ENCODE results near the gene CYP2C19. TPM values are rescaled to one million over a fixed set of nuclear protein-coding genes. Genes with fewer than 3 reads are reported as not detected.
"Not testable (repeated sequence)": the region's sequence is repeated elsewhere in the genome, so short reads cannot be mapped to it uniquely, and the experiment has no call there.

The CYP2C19 gene
- total RNA-seq, 1 donor from 2014 or later: not detected

DNA sequence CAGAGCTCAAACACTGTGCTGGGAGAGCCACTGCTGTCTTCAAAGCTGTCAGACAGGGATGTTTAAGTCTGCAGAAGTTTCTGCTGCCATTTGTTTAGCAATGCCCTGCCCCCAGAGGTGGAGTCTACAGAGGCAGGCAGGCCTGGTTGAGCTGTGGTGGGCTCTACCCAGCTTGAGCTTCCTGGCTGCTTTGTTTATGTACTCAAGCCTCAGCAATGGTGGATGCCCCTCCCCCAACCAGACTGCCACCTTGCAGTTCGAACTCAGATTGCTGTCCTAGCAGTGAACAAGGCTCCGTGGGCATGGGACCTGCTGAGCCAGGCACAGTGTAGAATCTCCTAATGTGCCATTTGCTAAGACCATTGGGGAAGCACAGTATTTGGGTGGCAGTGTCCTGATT is 4.6 kb upstream of the CYP2C19 start:
- Histone ChIP-seq H3K27me3 (ENCODE audit: control insufficient read depth, insufficient read depth, low read length) (no peaks in the 10 kb centered on the region), H3K4me3 (ENCODE audit: low read depth, low read length) (no peak overlapping the region), H3K36me3 (ENCODE audit: control insufficient read depth, insufficient read depth, low read length) (no peaks in the 10 kb centered on the region)
- TF ChIP-seq, protein P1, sequence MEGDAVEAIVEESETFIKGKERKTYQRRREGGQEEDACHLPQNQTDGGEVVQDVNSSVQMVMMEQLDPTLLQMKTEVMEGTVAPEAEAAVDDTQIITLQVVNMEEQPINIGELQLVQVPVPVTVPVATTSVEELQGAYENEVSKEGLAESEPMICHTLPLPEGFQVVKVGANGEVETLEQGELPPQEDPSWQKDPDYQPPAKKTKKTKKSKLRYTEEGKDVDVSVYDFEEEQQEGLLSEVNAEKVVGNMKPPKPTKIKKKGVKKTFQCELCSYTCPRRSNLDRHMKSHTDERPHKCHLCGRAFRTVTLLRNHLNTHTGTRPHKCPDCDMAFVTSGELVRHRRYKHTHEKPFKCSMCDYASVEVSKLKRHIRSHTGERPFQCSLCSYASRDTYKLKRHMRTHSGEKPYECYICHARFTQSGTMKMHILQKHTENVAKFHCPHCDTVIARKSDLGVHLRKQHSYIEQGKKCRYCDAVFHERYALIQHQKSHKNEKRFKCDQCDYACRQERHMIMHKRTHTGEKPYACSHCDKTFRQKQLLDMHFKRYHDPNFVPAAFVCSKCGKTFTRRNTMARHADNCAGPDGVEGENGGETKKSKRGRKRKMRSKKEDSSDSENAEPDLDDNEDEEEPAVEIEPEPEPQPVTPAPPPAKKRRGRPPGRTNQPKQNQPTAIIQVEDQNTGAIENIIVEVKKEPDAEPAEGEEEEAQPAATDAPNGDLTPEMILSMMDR (IDR thresholded peaks at IDR 0.05; ENCODE audit: insufficient read depth, low read length, poor library complexity, severe bottlenecking): no peak
- no peak for DNase-seq (ENCODE audit: low read depth)

DNA sequence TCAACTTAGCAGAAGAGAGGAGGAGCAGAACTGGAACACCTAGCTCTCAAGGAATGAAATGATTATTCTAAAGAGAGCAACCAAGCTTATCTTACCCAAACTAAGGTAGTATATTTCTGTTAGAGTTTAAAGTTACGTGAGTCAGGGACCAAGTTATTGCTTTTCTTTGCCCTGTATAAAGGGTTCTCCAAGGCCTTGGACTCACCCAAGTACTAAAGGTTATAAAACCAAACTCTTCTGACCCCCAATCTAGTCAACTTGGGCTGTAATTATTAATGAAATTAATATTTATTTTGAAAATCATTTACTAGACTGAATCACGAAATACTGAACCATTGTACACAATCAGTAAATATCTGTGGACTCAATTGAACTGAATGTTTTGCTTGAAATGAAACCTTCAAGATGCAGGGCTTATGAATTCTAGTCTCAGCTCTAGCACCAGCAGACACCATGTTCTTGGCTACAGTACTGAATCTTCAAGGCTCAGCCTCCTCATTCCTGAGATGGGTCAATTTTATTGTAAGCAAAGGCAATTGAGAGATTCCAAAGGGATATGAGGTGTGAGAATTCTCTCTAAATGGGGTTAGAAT is 1.8 kb upstream of the CYP2C19 start:
- Histone ChIP-seq H3K27me3 (ENCODE audit: control insufficient read depth, insufficient read depth, low read length) (no peaks in the 10 kb centered on the region), H3K36me3 (ENCODE audit: control insufficient read depth, insufficient read depth, low read length) (no peaks in the 10 kb centered on the region), H3K4me3 (ENCODE audit: low read depth, low read length) (no peak overlapping the region)
- no peak for DNase-seq (ENCODE audit: low read depth)
- TF ChIP-seq, protein P1 (IDR thresholded peaks at IDR 0.05; ENCODE audit: insufficient read depth, low read length, poor library complexity, severe bottlenecking): no peak

DNA sequence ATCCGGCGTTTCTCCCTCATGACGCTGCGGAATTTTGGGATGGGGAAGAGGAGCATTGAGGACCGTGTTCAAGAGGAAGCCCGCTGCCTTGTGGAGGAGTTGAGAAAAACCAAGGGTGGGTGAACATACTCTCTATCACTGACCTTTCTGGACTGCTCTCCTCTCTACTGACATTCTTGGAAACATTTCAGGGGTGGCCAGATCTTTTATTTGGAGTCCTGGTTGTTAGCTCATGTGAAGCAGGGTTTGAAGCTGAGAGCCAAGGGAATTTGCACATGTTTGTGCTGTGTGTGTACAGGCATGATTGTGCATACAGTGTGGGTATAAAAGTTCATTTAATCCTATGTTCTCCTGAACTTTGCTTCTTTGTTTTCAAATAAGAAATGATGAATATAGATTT is 12.9 kb downstream of the CYP2C19 start:
- H3K4me3 ChIP-seq (ENCODE audit: low read depth, low read length); H3K36me3 ChIP-seq (ENCODE audit: control insufficient read depth, insufficient read depth, low read length); DNase-seq (ENCODE audit: low read depth); H3K27me3 ChIP-seq (ENCODE audit: control insufficient read depth, insufficient read depth, low read length): not testable (repeated sequence)

DNA sequence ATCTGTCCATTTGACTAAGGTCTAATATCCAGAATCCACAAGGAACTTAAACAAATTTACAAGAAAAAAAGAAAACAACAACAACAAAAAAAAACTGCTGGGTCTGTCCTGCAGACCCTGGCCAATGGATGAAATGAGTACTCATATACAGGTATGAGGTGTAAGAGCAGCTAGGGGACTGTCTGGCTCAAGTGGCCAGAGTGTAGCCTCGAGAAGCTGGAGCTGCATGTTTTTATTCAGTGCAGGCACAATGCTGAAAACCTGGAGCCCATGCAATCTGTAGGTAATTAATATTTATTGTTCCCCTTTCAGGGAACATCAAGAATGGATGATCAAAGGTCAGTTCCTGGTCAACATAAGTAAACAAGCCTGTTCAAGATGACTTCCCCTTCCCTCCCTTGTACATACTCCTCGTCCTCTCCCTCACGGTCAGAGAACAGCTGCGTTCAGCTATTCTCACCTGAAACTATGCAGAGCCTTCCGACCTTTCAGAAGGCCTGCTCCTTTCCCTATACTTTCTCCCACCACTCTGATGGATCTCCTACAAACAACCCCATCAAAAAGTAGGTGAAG is 15.5 kb downstream of the CYP2C19 start:
- no peak for DNase-seq (ENCODE audit: low read depth)
- TF ChIP-seq, protein P1 (IDR thresholded peaks at IDR 0.05; ENCODE audit: insufficient read depth, low read length, poor library complexity, severe bottlenecking): no peak
- Histone ChIP-seq H3K27me3 (ENCODE audit: control insufficient read depth, insufficient read depth, low read length) (no peaks in the 10 kb centered on the region), H3K4me3 (ENCODE audit: low read depth, low read length) (no peak overlapping the region), H3K36me3 (ENCODE audit: control insufficient read depth, insufficient read depth, low read length) (no peaks in the 10 kb centered on the region)

DNA sequence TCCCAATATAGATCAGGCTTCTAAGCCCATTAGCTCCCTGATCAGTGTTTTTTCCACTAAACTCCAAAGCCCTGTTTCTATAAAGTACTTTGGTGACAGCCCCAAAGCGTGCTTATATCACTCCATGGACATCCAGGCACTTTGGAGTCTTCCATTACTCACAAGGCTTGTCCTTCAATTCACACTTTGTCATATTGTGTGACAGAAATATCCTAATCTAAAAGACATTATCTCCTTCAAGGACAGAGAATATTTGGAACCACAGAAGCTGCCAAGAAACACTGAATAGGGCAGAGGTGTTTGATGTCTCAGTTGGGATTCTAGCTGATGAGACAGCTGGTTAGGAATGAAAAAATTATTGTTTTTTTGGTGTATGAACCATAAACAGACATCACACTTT is 18.4 kb downstream of the CYP2C19 start:
- DNase-seq (ENCODE audit: low read depth): no peak
- no peaks in the 10 kb centered on the region for H3K27me3 ChIP-seq (ENCODE audit: control insufficient read depth, insufficient read depth, low read length)
- no peaks in the 10 kb centered on the region for H3K36me3 ChIP-seq (ENCODE audit: control insufficient read depth, insufficient read depth, low read length)
- H3K4me3 ChIP-seq (ENCODE audit: low read depth, low read length): no peak overlapping the region
- TF ChIP-seq, protein P1 (IDR thresholded peaks at IDR 0.05; ENCODE audit: insufficient read depth, low read length, poor library complexity, severe bottlenecking): no peak

DNA sequence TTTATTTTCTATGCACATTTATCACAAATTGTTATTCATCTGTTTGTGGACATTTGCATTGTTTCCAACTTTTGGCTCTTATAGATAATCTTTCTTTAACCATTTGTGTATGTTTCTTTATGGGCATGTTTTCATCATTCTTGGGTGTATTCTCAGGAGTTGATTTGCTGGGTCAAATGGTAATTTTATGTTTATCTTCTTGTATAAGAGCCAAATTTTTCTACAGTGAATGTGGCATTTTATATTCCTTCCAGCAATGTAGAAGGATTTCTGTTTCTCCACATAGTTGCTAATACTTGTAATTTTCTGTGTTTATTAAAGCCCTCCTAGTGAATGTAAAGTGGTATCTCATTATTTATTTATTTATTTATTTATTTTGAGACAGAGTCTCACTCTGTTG is 21.8 kb downstream of the CYP2C19 start:
- no peak overlapping the region for H3K4me3 ChIP-seq (ENCODE audit: low read depth, low read length)
- TF ChIP-seq, protein P1 (IDR thresholded peaks at IDR 0.05; ENCODE audit: insufficient read depth, low read length, poor library complexity, severe bottlenecking): no peak
- no peaks in the 10 kb centered on the region for H3K36me3 ChIP-seq (ENCODE audit: control insufficient read depth, insufficient read depth, low read length)
- no peak for DNase-seq (ENCODE audit: low read depth)
- no peaks in the 10 kb centered on the region for H3K27me3 ChIP-seq (ENCODE audit: control insufficient read depth, insufficient read depth, low read length)
